Suppressor macrophage (primary cell): ENCODE data around the gene TRIP4.
"Not testable (repeated sequence)": the region's sequence is repeated elsewhere in the genome, so short reads cannot be mapped to it uniquely, and the experiment has no call there.

ENCODE experiments used
- DNase-seq, 4 experiments: peaks; one replicate each; pipeline ENCODE4 v3.0.0-alpha.2; 2020 to 2022

TRIP4 gene

DNA sequence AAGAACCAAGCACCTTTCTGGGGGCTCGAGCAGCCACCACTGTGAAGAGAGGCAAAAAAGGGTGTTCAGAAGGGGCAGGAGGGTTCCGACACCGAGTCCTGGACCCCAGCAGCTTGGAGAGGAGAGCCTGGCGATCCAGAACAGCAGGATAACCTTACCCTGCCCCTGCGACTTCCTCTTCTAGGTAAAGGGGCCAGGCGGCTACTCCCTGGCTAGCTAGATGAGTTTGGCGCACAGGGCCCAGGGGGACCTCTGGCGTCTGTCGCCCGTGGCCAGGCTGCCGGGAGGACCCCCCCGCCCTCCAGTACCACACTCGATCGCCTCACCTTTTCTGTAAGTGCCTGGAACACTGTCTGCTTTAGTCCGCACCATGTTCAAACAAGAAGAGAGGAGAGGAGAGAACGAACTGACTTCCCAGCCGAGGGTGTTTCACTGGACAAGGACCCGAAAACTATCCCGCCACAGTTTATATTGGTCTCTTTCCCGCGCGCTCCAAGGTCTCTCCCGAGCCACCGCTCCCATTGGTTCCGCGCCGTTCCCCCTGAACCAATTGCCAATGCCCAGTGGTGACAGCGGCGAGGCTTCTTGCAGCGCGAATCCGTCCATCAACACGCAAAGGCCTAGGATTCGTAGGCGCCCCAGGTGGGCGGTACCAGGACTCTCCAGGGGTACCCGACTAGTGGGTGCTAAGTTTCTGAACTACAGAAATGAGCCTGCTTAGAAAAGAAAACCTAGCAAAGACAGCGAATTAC, 6.5 kb upstream of the TRIP4 start, which contains the start of gene PCLAF:
Gene PCLAF (minus strand): TSS at position 442 of the 752 bp plus-strand sequence. CDS start 70 bp downstream, at position 372.
- DNase-seq = peak; percentile 93 to 96 (median 96)

DNA sequence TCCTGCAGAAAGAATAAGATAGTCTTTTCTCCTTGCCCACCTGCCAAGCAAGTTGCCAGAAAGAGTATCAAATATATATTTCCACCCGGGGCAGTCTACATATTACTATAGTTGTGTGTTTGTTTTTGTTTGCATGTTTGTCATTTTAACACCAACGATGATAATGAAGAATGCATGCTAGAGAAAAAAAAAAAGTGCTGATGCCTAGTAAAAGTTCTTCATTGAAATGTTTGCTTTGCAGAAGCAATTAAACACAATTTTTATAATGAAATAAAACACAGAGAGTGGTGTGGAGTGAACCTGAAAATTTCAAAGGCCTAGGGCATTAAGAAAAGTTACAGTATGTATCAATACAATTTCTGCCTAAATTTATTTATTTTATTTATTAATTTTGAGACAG, 3.9 kb upstream of the TRIP4 start:
- DNase-seq = no peak

GRCh38 chr15:64386291-64386690, 1.3 kb upstream of the TRIP4 start:
- no peak for DNase-seq

- peak in 2 of 4 experiments; percentile 56 to 58 for DNase-seq
Observed at GRCh38 chr15:64389036-64389435, 1.4 kb downstream of the TRIP4 start.

- not testable (repeated sequence) for DNase-seq
Observed at GRCh38 chr15:64392471-64392870, 4.8 kb downstream of the TRIP4 start.

DNA sequence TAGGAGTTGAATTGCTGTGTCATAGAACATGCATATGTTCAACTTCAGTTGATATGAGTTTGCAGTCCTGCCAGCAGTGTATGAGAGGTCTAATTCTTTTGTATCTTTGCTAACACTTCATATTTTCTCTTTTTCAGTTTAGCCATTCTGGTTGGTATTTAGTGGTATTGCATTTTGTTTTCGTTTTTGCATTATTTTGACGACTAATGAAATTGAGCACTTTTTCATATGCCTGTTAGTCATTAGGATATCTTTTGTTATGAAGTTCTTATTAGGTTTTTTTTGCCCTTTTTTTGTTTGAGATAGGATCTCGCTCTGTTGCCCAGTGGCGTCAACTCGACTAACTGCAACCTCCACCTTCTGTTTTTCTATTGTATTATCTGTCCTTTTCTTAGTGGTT, 9.2 kb downstream of the TRIP4 start:
- DNase-seq = no peak

GRCh38 chr15:64398575-64398974, 10.9 kb downstream of the TRIP4 start:
- DNase-seq = no peak

GRCh38 chr15:64400583-64400982, 12.9 kb downstream of the TRIP4 start:
- DNase-seq = no peak

DNA sequence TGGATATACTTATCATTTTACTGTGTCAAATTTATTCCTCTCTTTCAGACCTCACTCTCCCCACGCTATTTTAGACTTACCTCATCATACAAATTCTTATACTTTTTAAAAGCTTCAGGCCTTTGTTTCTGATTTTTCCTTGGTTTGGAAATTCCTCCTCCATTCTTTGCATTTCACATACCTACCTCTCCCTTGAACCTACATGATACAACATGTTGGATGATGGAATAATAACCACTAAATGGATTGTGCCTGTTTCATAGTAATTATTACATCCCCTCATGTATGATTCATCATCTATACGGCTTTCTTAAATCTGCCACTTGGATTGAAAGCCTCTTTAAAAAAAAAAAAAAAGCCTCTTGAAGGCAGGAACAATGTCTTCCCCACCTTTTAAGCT, 24.6 kb downstream of the TRIP4 start:
- DNase-seq = no peak

DNA sequence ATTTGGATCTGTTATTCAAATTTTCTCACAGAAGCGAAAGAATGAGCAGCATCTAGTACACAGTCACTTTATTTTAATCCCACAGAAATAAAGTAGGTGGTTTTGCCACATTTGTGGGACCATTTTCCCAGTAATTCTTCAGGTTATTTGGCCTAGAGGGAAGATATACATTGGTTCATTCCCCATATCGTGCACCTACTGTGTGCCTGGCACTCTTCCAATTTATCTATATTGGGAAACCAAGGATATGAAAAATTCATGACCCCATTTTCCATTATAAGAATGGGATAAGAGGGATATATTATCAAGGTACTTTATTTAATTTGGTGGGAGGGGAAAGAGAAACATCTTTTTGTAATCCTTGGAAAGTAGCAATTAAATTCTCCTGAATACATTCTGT, 35.1 kb downstream of the TRIP4 start:
- DNase-seq = no peak

- peak in 1 of 4 experiments; percentile 17 for DNase-seq
Observed at GRCh38 chr15:64423970-64424369, 36.3 kb downstream of the TRIP4 start.

DNA sequence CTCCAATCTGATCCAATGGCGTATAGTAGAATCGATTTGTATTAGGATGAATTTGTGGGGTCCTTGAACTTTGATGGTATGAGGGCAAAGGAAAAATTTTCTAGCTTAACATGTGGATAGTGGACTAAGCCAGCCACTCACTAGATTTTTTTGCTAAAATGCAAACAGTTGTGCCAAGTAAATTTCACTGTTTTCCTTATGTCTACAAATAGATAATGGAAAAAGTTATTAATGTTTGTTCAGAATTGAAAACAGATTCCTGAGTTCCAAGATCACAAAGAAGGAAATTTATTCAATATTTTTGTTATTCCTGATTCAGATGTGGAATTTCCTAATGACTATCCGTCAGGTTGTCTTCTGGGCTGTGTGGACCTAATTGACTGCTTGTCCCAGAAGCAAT, 37.6 kb downstream of the TRIP4 start:
- DNase-seq = no peak

DNA sequence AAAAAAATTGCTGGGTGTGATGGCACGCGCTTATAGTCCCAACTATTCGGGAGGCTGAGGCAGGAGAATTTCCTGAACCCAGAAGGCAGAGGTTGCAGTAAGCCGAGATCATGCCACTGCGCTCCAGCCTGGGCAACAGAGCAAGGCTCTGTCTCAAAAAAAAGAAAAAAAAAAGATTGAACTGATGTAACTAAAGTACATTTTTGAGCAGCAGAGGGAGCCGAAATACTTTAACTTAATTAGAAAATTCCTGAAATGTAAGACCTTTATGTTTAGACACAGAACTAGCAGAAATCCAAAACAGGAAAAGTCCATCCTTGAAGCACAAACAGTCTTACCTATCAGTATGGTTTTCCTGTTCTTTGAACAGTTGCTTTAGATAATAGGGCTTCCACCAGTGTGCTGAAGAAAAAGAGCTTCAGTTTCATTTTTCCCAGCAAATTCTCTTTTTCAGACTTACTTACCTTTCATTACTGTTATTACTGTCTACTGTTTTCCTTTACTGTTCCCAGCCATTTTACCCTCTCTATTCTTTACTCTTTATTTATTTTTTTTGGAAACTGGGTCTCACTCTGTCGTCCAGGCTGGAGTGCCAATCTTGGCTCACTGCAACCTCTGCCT, 39.3 kb downstream of the TRIP4 start:
- DNase-seq = peak in 3 of 4 experiments; percentile 12 to 36 (median 17)

DNA sequence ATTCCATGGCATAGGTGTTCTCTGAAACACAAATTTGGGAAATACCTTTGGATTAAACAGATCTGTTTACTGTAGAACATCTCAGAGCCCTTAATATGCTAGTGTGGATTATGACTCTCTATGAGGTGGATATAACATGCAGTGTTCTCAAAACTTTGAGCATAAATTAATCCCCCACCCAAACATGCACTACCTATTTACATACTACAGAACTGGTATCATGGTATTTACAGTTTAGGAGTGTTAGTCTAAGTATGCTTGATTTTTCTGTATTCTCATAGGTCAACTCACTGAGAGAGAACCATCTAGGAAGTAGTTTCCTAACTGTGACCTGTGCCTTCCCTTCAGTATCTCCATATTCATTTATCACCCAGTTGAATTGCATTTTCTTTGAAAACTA, 41.8 kb downstream of the TRIP4 start:
- DNase-seq = no peak

GRCh38 chr15:64430000-64430735, 42.5 kb downstream of the TRIP4 start:
- no peak for DNase-seq

GRCh38 chr15:64437982-64438381, 50.3 kb downstream of the TRIP4 start:
- no peak for DNase-seq

DNA sequence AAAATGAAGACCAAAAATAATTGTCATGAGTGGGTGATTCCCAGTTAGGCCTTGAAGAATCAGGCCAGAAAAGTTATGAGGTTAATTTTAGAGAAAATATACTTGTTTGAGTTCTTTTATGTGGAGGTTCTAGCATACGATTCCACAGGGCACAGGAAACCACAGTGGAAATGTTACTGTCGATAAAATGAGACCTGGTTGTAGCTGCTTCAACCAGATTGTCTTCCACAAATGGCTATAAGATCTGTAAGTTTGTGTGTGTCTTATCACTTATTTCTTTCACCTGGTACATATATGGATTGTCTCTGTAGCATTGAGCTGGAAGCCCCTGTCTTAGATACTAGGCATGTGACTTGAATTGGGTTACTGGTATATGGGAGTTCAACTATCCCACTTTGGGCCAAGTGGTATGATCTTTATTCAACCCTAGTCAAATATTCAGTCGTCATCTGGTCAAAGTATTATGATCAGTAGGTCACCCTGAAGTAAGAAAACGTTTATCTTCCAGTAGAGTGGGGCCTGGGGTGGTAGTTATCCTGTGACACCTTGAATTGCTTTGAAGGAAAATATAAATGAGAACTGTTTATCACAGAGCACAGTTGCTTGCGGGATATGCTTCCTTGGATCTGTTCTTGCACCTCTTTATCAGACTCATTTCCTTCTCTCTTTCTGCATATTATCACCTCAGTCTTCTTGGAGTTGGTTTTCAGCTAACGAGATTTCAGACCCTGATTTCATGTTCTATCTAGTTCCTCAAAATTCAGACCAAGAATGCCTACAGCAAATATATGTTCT, 51.2 kb downstream of the TRIP4 start:
- DNase-seq = no peak

DNA sequence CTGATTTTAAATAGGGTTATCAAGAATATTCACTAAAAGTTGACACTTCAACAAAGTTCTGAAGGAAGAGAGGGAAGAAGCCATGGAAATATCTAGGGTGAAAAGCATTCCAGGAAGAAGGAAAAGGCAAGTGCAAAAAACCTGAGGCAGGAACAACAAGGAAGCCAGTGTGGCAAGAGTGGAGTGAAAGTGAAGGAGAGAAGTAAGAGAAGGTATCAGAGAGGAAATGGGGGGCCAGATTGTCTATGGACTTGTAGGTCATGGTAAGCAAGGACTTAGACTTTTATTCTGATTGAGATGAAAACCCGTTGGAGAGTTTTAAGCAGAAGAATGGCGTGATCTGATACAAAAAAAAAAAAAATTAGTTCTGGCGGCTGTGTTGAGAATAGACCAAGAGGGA, 54.2 kb downstream of the TRIP4 start:
- no peak for DNase-seq

DNA sequence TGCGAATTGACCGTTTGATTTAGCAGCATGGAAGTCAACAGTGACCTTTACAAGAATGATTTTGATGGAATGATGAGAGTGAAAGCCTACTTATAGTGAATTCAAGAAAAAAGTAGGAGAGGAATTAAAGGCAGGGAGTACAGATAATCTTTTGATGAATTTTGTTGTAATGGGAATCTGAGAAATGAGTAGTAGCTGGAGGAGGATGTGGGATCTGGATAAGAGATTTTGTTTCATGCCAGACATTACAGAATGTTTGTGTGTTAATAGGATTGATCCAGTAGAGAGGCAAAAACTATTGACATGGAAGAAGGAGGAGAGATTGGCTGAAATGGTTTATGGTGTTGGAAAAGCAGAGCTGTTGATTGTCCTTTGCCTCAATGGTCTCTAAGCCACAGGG, 55.4 kb downstream of the TRIP4 start:
- DNase-seq = no peak

- no peak for DNase-seq
Observed at GRCh38 chr15:64443747-64444621, 56.3 kb downstream of the TRIP4 start.

DNA sequence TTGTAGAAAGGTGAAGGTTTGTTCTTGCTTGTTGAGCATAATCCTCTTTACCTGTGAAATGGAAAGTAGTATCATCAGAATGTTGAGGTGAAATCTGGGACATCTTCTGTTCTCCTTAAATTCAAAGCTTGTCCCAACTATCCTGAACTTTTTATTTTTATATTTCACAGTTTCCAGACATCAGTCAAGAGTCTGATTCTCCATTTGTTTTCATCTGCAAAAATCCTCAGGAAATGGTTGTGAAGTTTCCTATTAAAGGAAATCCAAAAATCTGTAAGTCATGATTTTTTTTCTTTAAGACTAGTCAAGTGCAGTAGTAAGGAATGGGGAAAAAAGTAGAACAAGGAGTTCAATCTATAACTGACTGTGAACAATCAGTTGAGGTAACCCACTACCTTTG, 57.2 kb downstream of the TRIP4 start:
- DNase-seq = no peak
